ENCODE measurements around the gene TMEM255B.
A peak's percentile ranks its signal among the peaks of the same experiment; 100 is the strongest.
"Not testable (repeated sequence)": the region's sequence is repeated elsewhere in the genome, so short reads cannot be mapped to it uniquely, and the experiment has no call there.

TMEM255B gene

DNA sequence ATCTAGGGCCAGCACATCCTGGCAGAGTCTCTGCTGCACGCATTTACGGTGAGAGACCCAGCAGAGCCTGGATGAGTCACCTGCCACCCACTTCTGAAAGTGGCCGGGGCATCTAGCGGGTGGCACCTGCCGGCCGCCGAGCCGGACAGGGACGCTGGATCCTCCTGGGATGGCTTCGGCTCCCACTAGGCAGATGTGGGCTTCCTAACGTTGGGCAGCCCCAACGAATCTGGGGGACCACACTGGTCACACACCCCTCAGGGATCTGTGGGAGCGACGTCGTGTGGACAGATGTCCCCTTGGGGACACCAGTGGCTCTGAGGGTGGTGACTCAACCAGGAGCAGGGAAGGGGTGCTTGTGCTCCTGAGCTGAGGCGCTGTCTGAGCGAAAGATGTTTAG lies 32.2 kb downstream of the TMEM255B start:
- DNase-seq, result no peak

DNA sequence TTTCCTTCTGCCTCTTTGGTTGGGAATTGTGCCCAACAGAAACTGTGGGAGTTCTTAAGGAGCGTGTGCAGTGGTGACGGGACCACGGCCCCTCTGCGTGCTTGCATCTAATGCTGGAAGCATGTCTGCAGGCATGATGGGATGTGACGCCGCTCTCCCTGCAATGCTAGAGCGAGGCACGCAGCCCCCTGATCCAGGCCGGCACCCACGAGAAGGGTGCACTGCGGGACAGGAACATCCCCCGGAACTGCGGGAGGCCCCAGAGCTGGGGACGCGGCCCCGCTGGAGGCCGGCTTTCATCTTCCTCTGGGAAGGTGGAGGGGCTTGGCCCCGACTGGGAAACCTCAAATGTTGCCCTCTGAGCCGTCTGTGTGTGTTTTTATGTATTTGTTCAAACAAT lies 32.7 kb downstream of the TMEM255B start:
- DNase-seq, result no peak

DNA sequence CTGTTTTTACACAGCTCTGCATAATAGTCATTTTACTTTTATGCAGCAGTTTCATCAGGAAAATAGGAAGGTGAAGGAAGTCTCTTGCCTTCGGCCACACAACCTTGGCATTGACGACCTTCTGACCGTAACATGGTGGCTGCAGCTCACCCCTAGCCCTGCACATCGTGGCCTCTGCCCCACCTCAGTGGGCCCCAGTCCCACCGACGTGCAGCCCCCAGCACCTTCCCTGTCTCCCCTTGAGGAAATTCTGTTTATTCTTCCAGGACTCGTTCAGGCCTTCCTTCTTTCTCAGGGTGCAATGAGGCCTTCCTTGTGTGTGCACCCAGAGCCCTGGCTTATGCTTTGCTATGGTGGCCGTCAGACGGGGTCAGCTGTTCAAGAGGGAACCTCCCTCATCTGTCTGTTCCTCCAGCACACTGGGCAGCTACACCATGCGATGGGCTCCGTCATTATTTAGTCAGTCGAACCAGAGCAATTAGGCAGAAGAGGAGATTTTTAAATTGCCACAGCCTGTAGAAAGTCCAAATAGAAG lies 33.3 kb downstream of the TMEM255B start:
- no peak for DNase-seq

DNA sequence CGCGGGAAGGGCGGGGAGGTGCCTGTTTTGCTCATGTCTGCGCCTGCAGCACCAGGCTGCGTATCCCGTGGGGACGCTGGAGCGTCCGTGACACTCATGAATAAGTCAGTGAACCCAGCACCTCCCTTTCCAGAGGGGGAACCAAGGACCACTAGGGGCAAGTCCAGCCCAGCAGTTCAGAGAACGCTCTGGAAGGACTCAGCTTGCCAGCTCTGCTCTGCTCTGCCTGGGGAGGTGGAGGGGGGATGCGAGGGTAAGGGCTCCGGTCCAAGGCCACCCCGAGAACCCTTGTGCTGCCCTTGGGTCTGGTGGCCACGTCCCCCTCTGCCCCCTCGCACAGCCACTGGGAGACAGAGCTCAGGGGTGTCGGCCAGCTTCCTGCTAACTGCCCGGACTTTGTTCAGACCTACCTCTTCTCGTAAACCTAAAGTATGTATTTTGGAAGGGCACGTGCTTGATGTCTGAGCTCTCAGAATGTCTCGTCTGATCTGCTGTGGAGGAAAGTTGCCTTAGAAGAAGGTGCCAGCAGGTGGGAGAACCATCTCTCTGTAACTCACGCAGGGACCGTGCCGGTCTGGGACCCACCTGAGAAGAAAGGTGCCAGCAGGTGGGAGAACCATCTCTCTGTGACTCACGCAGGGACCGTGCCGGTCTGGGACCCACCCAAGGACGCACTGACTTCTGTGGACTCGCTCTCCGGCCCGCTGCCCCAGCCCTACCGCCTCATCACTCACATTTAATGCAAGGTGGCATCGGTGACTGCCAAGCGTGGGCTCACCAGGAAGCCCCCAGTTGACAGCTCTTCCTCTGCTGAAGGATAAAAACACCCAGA lies 34.1 kb downstream of the TMEM255B start:
- DNase-seq, result no peak

DNA sequence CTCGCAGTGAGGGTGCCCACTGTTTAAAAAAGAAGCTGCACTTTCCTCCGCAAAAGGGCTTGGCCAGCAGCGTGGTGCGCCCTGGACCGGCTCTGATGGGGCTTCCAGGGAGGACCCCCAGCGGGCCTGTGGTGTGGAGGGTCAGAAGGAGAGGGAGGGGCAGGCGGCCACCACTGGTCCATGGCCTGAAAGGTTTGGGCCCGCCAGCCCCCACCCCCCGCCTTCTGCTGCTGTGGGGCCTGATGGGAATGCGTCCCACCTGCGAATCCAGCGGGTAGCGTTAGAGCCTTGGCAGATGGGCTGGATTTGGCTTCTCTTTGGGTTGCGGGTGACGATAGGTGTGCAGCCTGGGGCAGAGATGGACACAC lies 34.7 kb downstream of the TMEM255B start:
- no peak for DNase-seq

DNA sequence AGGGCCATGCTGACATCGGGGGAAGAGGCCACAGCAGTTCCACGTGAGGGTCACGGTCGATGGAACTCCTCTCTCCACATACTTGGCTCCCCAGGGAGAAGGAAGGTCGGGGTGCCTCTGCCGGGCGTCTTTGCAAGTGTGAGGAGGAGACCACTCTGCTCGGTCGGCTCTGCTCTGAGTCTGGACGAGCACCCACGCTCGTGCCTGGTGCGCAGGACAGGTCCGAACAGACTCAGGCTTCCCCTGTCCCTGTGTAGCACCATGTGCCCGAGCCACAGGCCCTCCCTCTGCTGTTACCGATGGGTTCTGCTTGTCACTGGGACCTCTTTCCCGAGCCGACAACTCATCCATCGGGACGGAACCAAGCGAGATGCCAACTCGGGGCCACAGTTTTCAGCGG lies 35.1 kb downstream of the TMEM255B start:
- no peak for DNase-seq

DNA sequence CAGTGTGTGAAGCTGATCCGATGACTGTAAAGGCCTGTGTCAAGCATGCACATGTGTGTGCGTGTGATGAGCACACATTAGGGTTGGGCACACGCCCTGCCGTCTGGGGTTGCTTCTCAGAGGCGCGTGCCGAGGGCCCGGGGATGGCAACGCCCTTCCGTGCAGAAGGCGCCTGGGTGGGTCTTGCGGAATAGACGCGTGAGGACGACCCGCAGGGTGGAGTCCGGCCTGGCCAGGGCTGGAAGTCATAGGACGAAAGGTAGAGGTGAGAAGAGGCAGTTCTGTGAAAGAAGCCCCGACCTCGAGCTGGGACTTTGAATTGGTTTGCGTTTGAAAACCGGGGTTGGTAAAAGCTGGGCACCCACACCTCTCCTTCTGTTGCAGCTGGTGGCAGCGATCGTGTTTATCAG lies 35.7 kb downstream of the TMEM255B start:
- no peak for DNase-seq

DNA sequence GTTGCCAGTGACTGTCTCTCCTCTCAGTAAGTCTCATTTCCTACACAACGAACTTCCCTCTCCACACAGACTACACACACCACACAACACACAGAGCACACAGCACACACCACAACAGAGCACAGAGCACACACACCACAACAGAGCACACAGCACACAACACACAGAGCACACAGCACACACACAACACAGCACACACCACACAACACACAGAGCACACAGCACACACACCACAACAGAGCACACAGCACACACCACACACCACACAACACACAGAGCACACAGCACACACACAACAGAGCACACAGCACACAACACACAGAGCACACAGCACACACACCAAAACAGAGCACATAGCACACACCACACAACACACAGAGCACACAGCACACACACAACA lies 36.3 kb downstream of the TMEM255B start:
- not testable (repeated sequence) for DNase-seq

DNA sequence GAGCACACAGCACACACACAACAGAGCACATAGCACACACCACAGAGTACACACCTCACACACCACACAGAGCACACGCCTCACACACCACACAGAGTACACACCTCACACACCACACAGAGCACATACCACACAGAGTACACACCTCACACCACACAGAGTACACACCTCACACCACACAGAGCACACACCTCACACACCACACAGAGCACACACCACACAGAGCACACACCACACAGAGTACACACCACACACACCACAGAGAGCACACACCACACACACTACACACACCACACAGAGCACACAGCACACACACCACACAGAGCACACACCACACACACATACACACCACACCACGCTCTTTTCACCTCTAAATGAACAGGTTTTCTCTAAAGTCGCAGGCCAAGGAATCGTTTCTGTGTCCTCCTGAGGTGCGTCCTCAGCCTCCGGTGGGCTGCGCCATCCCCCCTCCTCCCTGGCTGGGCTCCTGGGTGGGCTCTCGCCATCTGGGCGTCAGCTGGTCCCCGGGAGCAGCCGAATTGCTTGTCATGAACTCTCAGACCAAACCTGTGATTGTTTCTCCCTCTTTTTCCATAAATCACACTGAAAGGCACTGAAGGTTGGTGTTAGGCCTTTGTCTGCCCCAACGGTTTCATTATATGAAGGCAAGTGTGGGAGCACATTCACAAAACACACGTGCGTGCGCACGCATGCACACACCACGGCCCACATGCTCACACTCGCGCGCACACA lies 37.4 kb downstream of the TMEM255B start:
- DNase-seq, result no peak

DNA sequence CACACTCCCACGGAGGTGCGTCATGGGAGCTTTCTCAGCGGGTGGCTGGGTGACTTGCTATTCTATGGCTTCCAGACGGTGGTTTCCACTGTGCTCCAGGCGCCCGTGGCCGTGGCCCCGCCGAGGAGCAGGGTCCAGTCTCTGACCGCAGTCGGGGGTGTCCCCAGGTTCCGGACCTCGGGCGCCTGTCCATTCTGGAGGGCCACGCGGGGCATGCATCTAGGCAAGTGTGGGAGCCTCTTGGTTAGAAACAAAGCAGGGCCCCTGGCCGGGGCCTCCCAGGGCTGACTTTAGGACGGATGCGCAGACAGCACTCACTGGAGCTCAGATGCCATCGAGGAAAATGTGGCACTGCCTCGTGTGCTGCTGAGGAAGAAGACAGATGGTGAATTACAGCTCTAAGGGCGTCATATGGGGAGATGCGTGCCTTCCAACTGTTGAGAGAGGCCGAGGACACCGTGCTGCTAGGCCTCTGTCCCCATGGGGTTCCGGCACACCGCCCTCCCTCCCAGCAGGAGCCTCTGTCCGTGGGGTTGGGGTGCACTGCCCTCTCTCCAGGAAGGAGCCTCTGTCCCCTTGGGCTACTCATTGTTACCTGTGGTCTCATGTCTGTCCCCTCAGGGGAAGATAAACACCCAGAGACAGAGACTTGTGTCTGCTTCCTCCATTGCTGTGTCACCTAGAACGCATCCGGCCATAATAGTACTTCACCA lies 38.1 kb downstream of the TMEM255B start:
- DNase-seq, result no peak

DNA sequence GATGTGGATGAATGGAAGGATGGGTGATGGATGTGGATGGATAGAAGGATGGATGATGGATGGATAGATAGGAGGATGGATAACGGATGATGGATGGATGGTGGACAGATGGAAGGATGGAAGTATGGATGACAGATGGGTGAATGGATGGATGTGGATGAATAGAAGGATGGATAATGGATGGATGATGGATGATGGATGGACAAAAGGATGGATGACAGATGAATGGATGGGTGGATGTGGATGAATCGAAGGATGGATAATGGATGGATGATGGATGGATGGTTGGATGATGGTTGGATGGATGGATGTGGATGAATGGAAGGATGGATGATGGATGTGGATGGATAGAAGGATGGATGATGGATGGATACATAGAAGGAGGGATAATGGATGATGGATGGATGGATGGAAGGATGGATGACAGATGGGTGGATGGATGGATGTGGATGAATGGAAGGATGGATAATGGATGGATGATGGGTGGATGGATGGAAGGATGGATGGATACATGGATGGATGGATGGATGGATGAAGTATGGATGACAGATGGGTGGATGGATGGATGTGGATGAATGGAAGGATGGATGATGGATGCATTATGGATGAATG lies 39.3 kb downstream of the TMEM255B start:
- no peak for DNase-seq

DNA sequence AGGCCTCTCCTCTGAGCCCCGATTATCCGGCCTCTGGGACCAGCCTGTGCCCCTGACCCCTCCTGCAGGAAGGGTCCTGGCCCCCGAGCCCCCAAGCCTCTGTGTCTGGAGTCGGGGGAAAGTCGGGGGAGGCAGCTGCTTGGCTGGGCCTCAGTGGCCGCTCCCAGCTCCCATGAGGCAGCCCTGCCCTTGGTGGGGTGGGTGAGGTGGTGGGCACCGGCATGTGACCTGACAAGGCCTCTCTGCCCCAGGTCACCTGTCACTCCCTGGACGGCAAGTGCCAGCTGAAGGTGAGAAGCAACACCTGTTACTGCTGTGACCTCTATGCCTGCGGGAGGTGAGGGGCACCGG lies 41.5 kb downstream of the TMEM255B start:
- no peak for DNase-seq

DNA sequence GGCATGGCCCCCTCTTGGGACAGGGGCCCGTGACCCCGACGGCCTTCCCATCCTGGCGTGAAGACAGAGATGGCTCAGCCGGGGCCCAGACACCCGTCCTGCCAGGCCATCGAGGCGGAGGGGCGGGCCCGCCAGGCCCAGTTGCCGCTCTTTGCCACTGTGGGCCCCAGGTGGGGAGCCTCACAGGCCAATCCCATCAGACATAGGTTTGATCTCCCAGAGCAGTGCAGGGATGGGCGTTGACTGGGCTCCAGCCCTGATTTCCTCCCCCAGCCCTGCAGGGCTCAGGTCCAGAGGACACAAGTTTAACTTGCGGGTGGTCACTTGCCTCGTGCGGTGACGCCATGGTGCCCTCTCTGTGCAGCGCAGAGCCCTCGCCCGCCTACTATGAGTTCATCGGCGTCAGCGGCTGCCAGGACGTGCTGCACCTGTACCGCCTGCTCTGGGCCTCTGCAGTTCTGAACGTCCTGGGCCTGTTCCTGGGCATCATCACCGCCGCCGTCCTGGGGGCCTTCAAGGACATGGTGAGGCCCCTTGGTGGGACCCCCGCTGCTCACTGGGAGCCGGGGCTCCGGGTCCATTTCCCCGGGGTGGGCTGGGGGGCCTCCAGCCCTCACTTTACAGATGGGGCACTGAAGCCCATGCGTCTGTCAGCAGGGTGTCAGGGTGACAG lies 42.4 kb downstream of the TMEM255B start:
- no peak for DNase-seq

DNA sequence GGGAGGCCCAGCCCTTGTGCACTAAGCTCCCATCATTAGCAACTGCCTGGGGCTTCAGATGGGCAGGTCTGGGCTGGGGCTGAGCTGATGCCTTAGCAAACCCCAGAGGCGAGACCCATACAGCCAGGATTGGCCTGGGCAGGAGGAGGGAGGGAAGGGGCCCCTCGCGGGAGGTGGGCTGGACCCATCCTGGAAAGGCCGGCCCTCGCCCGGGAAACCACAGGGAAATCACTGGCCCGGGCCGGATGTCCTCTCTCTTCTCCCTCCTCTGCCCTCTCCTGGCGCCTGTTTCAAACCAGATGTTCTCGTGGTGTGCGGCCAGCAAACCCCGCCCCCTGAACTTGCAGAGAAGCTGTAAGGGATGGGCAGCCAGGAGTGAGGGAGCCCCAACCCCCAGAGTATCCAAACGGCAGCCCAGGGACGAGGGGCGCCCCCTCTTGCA lies 43.1 kb downstream of the TMEM255B start:
- peak; percentile 12 for DNase-seq

DNA sequence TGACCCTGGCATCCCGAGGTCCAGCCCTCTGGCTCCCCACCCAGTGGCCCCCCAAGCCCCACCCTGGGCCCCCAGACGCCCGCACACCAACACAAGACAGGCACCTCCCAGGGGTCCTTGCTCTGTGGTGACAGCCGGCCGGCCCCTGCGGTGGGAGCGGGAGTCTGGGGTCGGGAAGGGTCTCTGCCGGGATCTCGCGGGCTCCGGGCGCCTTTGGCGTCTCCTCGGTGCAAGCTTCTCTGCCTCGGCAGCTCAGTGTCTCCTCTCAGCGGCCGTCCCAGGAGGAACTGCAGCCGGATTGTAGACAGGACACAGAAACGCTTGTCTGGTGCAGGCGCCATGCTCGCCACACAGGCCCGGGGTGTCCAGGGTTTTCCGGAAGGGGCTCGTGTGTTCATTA lies 43.7 kb downstream of the TMEM255B start:
- DNase-seq, result no peak

DNA sequence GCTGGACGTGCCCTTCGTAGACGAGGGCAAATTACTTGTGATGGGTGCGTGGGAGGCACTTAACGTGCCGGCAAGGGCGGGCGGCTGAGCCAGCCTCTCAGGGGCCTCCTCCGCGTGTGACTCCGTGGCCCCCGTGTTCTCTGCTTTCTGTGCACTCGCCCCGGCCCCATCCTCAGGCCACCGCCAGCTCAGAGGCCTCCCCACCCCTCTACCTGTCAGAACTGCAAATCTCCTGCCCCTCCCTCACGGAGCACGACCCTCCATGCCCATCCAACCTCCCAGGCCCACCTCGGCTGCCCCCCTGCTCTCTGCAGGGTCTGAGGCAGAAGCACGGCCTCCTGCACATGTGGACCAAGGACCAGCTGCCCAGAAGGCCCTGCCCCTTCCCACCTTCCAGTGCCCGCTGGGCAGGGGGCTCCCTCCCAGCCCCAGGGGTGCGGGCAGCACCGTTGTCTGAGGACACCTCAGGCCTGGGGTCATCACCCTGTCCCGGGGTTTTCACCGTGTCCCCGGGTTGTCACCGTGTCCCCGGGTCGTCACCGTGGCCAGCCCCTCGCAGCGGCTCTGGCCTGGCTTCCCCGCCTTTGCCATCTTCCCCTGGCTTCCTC lies 44.5 kb downstream of the TMEM255B start:
- DNase-seq, result no peak

DNA sequence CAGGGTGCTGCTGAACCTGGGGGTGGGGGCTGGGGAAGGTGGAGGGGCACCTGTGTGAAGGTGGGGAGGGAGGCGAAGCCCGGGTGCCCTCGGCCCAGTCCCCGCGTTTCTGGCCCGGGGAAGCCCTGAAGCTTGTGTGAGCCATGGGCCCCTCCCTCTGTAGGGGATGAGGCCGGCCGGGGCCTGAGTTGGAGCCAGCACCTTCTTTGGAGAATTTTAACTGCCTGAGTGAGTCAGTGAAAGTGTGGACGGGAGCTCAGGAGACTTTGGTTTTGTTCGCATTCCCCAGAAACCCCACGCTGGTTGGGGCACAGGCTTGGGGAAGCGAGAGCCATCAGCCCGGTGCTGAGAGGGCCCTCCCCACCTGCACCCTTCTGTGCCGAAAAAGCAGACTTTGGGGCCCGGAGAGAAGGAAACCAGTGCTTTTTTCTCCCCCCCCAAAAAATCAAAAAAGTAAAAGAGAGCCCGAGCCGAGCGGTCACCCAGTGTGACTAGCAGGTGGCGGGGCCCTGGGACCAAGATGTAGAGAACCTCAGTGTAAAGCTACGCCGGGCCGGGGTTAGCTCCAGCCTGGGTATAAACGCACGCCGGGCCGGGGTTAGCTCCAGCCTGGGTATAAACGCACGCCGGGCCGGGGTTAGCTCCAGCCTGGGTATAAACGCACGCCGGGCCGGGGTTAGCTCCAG lies 45.1 kb downstream of the TMEM255B start:
- DNase-seq, result no peak

DNA sequence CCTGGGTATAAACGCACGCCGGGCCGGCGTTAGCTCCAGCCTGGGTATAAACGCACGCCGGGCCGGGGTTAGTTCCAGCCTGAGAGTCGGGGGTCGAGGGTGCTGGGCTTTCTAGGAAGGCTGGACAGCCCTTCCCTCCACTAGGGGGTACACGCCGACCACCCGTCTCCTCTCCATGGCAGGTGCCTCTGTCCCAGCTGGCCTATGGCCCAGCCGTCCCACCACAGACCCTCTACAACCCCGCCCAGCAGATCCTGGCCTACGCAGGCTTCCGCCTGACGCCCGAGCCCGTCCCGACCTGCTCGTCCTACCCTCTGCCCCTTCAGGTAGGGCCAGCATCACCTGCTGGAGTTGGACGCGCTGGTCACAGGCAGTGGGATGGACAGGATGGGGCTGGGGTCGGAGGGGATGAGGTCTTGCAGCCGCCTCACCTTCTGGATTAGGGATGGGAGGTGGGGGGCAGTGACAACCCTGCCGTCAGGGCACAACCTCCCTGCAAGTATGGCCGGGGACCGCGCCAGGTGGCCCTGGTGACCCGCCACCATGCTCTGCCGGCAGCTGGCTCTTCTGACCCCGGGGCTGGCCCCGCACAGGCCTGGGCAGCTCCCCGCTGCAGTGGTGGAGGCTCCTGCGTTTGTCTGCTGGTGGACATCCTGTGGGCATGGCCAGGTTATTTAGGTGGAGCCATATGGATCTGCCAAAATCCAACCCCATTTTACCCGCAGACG lies 45.8 kb downstream of the TMEM255B start:
- DNase-seq, result no peak

DNA sequence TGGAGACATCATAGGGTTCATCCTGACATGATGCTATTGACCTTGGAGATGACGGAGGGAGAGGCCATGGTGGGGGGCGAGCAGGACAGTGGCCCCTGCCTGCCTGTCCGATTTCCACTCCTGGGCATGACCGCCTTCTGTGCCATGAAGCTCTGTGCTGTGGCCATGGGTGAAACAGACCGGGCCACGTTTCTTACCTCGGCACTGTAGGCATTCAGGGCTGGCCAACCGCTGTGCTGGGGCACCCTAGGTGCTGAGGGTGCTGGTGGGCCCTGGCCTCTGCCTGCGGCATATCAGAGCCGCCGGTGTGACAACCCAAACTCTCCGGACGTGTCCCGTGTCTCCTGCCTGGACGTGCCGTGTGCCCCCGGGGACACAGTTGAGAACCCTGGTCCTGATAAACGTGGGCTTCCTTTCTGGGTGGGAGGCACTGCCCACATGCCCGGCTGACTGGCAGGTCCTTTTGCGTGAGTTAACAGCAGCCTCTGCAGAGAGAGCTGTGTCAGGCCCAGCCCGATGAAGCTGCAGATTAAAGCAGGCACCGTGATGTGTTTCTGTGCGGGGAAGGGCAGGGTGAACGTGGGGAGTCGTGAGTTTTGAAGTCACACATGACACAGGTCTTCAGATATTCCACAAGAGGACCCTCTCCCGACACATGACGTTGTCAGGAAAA lies 46.5 kb downstream of the TMEM255B start:
- DNase-seq, result no peak

DNA sequence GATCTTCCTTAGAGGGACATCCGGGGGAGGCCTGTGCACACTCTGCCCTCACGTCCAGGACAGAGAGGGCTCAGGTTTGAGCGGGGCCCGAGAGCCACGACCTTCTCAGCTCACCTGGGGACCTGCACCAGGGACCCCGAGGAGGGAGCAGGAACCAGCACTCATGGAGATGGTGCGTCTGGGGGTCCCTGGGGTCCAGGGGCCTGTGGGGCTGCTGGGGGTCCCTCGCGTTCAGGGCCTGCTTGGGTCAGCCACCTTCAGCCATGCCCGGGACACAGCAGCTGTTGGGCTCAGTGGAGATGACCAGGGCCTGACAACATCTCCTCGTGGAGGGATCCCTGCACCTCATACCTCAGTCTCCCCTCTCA lies 47.1 kb downstream of the TMEM255B start:
- DNase-seq, result no peak

Measured in inflammatory macrophage treated with lipopolysaccharide for 1 hour (primary cell).